WI38 (cell line): ENCODE results near the gene AKAP8.

Source experiments
- H3K4me3 ChIP-seq: 2 replicates; pipeline ENCODE4 v1.5.1; 2011; ENCODE audit warnings: low read depth, mild to moderate bottlenecking, control low read depth, low read length
- TF ChIP-seq, protein P1 (sequence below): IDR thresholded peaks from 2 replicates; pipeline ENCODE4 v1.5.1; 2012; ENCODE audit warnings: low read depth, mild to moderate bottlenecking, control low read depth, low read length

Gene AKAP8

GRCh38 chr19:15403151-15403531 is 23.6 kb upstream of the AKAP8 start:
- TF ChIP-seq, protein P1, sequence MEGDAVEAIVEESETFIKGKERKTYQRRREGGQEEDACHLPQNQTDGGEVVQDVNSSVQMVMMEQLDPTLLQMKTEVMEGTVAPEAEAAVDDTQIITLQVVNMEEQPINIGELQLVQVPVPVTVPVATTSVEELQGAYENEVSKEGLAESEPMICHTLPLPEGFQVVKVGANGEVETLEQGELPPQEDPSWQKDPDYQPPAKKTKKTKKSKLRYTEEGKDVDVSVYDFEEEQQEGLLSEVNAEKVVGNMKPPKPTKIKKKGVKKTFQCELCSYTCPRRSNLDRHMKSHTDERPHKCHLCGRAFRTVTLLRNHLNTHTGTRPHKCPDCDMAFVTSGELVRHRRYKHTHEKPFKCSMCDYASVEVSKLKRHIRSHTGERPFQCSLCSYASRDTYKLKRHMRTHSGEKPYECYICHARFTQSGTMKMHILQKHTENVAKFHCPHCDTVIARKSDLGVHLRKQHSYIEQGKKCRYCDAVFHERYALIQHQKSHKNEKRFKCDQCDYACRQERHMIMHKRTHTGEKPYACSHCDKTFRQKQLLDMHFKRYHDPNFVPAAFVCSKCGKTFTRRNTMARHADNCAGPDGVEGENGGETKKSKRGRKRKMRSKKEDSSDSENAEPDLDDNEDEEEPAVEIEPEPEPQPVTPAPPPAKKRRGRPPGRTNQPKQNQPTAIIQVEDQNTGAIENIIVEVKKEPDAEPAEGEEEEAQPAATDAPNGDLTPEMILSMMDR, result no peak
- no peak overlapping the region for H3K4me3 ChIP-seq

DNA sequence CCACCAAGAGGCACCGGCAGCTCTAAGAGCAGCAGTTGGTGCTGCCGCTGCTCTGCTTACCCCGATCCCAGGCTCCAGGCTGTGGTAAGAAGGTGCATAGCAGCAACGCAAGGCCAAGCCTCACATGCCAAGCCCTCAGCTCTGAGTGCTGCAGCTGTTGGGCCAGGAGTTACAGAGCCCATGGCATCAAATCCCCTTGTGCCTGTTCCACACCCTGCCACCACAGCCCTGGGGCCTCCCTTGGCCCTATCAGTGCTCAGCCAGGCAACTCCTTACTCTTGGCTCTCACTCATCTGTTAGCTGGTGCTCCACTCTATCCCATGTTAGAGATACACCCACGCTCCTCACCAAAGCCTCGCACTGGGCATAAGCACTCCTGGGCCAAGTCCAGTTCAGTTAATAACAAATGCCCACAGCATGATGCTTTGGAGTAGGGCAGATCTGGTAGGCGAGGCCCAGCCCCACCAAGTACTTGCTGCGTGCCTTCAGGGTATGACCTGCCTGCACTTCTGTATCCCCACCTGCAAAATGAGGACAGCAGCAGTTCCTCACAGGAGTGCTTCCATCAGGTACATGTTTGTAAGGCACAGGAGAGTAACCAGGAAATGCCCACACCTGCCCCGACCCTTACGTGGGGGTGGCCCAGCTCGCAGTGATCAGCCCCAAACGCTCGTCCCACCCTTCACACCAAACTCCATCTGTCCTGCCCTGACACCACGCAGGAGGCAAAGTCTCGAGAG is 23.0 kb upstream of the AKAP8 start:
- H3K4me3 ChIP-seq, result no peak overlapping the region
- TF ChIP-seq, protein P1, result no peak

GRCh38 chr19:15401397-15401710 is 21.8 kb upstream of the AKAP8 start:
- TF ChIP-seq, protein P1, result no peak
- no peak overlapping the region for H3K4me3 ChIP-seq

GRCh38 chr19:15400521-15401396 is 21.2 kb upstream of the AKAP8 start:
- TF ChIP-seq, protein P1, result no peak
- no peak overlapping the region for H3K4me3 ChIP-seq

- TF ChIP-seq, protein P1, result no peak
Measured at GRCh38 chr19:15399635-15400034, 20.0 kb upstream of the AKAP8 start.

DNA sequence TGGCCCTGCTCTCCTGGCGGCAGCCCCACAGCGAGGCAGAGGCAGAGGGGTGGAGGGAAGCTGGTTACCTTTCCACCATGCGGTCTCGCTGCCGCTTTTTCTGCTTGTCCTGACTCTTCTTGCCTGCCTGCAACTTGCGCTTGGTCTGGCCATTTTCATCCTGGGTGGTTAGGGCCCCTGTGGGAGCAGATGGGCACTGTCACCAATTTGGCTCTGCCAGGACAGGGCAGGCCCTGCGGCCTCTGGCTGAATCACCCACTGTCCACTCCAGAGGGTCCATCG is 19.6 kb upstream of the AKAP8 start:
- TF ChIP-seq, protein P1, result no peak
- H3K4me3 ChIP-seq, result no peak overlapping the region

More at GRCh38 chr19:15399635-15400034, 20.0 kb upstream of the AKAP8 start:
- H3K4me3 ChIP-seq, result no peak overlapping the region
